ENCODE measurements around the gene TMEM150B.
A peak's percentile ranks its signal among the peaks of the same experiment; 100 is the strongest.

TMEM150B gene

DNA sequence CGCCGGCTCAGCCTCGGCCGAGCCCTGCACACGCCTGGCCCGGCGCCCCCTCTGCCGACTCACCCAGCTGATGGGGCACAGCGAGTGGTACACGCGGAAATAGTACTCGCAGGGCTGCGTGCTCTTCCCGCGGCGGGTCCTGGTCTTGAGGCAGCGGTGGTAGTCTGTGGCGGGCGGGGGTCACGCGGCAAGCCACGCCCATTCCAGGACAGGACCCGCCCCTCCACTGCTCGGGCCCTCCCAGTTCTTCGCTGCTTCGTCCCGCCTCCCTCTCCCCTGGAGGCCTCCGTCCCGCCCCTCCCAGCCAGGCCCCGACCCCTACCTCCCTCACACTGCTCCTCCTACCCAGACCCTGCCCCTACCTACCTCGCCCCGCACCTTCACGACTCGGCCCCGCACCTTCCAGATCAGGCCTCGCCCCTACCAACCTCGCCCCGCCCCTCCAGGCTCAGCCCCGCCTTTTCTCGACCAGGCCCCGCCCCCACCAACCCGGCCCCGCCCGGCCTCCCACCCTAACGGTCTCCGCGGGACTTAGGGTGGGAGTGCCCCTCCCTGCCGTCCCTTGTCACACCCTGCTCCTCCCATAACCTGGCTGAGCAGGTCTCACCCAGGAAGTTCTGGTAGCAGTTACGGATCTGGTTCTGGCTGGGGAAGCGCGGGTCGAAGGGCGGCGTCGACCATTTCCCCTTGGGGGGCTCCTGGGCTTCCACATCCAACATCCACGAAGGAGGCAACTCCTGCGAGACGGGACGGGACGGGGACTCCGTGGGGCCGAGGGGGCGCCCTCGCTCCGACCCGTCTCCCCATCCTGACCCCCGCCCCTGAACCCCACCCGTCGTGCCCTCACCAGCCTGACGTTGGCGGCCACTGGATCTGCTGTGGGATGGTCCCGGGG lies 28.9 kb upstream of the TMEM150B start:
- DNase-seq: peak; percentile 57

DNA sequence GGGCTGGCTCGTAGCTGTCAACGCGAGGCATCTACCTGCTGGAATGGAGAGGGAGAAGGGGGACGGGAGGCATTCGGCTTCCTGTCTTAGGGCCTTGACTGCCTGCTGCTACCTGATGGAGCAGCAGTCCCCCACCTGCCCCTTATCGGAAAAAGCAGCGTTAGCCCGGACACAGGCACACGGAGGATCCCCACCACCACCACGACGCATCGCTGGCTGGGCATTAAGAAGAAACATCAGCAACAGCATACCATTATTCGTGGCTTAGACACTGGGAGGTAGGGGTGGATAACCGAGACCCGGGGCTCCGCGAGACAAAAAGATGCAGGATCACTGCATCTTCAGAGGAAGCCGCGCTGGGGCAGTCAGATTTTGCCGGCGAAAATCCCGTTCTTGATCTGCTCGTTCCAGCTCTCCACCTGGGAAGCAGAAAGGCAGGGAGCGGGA lies 28.2 kb upstream of the TMEM150B start:
- DNase-seq: no peak

DNA sequence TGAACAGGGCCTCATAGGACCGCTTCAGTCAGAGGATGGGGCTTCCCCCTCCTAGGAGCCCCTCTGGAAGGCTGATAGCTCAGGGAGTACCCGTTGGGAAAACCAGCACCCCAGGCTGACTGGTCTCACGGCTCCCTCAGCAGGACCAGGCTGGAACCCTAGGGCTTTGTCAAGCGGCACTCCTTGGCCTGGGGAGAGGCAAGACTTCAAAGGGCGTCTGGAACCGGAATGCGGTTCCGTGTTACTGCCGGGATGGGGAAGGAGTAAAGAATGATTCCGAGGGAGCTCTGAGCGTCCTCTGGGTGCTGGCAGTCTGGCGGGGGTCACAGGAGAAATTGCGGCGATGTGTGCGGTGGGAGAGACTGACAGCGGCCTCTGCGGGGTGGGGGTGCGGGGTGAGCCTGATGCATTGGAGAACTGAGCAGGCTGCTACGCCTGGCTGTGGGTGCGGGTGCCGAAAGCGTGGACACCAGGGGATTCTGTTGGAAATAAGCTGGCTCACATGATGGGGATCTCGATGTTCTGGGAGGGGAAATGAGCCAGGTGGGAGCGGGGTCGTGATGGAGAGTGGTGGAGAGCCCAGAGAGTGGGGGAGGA lies 27.5 kb upstream of the TMEM150B start:
- no peak for DNase-seq

- DNase-seq: no peak
Observed at GRCh38 chr19:55352040-55352439, 26.9 kb upstream of the TMEM150B start.

GRCh38 chr19:55350620-55351315 lies 25.6 kb upstream of the TMEM150B start:
- no peak for DNase-seq

DNA sequence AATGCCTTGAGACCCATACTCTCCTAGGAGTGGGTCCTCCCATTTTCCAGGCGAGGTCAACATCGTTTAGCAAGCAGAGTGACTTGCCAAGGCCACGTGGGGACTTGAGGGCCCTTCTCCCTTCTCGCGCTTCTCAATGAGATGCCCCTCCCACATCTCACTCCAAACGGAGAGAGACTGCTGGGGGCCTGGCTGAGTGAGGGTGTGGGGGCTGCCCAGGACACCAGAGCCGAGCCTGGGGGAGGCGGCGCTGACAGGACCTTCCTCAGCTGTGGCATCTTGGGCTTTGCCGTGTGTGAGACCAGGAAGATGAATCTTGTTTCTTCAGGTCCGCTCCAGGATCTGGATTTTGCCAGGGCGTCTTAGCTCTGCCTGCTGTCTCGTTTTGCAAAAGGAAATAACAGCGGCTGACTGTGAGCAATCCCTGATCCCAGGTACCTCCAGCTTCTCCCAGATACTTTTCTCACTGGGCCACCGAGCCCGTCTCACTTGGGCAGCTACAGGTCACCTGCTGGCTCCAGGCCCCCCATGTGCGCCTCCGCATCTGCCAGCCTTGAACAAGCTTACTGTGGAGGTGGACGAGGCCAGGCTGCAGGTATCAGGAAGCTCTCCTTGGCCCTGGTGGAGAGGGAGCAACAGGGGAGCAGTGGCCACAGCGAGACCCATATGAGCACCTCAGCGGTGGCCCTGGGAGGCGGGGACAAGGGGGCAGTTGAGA lies 23.3 kb upstream of the TMEM150B start:
- no peak for DNase-seq

DNA sequence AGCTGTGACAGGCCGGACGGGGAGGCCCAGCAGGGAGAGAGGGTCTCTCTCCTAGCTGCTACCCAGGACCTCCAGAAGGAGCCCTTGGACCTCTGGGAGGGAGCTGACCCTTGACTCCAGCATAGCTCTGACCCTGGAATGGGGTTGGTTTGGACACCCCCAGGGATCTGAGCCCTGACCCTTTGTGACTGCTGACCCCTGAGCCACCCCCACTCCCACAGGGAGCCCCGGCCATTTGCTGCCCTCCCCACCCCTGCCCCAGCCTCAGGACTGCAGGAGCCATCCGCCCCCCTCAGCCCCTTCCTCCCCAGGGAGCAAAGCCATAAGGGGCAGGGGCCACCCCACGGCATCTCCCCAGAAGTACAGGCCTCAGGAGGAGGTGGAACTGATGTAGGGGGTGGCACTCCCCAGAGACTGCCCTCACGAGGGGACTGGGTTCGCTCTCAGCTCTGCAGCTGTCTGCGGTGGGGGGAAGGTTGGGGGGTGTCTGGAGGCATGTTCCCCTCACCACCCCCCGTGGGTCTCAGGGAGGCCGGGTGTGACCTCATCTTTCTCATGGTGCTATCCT lies 22.4 kb upstream of the TMEM150B start:
- no peak for DNase-seq

GRCh38 chr19:55346725-55347441 lies 21.7 kb upstream of the TMEM150B start:
- DNase-seq: no peak

- no peak for DNase-seq
Observed at GRCh38 chr19:55345818-55346724, 20.9 kb upstream of the TMEM150B start.

GRCh38 chr19:55345101-55345817 lies 20.1 kb upstream of the TMEM150B start:
- DNase-seq: no peak

GRCh38 chr19:55344444-55344843 lies 19.3 kb upstream of the TMEM150B start:
- no peak for DNase-seq

GRCh38 chr19:55341595-55342531 lies 16.7 kb upstream of the TMEM150B start:
- no peak for DNase-seq

GRCh38 chr19:55341171-55341588 lies 16.0 kb upstream of the TMEM150B start:
- peak; percentile 43 for DNase-seq

- no peak for DNase-seq
Observed at GRCh38 chr19:55340784-55341147, 15.6 kb upstream of the TMEM150B start.

DNA sequence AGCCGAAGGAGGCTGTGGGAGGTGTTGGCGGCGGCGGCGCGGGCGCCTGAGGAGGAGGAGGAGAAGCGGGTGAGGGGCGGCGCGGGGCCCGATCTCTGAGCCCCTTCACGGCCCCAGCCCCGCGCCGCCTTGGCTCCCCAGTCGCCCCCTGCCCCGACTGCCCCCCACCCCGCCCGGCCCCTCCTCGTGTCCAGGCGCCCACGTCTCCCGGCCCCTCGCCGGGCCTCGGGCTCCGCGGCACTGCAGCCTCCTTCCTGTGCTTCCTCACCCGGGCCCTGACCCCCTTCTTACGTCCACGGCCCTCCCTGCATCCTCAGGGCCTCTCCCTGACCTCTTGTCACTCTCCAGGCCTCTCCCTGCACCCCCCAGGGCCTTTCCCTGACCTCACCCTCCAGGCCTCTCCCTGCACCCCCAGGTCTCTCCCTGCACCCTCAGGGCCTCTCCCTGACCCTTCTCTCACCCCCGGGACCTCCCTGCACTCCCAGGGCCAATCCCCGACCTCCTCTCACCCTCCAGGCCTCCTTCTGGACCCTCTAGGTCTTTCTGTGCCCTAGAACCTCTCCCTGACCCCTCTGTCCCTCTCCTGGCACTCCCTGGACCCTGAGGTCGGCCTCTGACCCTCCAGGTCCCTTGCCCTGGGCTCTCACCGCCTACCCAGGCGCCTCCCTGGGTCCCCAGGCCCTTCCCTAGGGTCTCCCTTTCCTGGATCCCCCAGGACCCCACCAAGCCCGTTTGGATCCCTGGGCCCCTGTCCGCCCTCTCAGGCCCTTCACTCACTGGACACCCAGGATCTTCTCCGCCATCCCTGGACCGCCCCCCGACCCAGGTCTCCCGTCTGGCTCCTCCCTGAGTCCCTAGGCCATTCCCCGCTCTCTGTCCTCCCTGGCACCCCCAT lies 15.0 kb upstream of the TMEM150B start:
- peak; percentile 32 for DNase-seq

DNA sequence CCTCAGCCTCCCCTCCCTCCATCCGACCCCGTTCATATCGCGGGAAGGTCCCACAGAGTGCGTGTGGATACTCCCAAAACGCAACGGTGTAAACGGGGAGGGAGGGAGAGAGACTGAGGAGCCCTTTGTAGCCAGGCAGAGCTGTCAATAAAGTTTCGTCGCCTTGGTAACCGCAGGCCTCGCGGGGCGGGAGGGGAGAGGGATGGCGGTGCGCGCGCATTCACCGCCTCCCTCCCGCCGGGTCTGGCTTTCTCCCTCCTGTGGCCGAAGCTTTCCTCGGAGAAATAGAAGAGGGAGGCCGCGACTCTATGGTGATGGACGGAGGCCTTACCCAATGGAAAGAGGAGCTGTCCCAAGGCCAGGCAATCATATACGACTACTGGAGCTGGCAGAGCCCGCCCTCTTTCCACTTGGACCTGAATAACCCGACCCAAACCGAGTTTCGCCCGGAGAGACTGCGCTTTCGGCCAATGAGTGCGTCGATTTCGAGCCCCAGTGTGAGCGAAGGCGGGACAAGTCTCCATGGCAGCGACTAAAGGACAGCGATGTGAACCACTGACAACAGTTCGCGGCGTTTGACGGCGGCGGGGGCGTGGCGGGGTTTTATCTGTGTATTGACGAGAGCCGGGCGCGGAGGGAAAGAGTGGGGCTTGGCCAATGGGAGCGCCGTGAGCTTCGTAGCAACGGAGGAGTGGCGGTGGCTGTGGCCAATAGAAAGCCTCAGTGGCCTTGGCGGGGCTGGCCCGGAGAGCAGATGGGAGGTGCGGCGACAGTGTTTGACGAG lies 14.2 kb upstream of the TMEM150B start, which contains the start of gene KMT5C:
TSS of gene KMT5C (plus strand) at position 772 of the 784 bp plus-strand sequence. CDS start 2,061 bp downstream, outside the sequence.
- peak; percentile 100 for DNase-seq

- DNase-seq: no peak
Observed at GRCh38 chr19:55336101-55336500, 11.0 kb upstream of the TMEM150B start.
